Activated CD4-positive, alpha-beta T cell treated with anti-CD3 and anti-CD28 coated beads, Interleukin-2, amount 50 U/mL, for 4 hours (primary cell): Measurements from ENCODE around the gene CFAP46.
"Not testable (repeated sequence)": the region's sequence is repeated elsewhere in the genome, so short reads cannot be mapped to it uniquely, and the experiment has no call there.

ENCODE experiments used
- DNase-seq, 2 experiments: peaks; one replicate each; pipeline ENCODE4 v3.0.0-alpha.2; 2020

The CFAP46 gene

GRCh38 chr10:132926777-132927650 lies 15.4 kb downstream of the CFAP46 start:
- no peak for DNase-seq

- no peak for DNase-seq
Observed at GRCh38 chr10:132926070-132926469, 16.3 kb downstream of the CFAP46 start.

GRCh38 chr10:132925614-132926013 lies 16.8 kb downstream of the CFAP46 start:
- no peak for DNase-seq

- no peak for DNase-seq
Observed at GRCh38 chr10:132925071-132925561, 17.3 kb downstream of the CFAP46 start.

- DNase-seq = no peak
Observed at GRCh38 chr10:132924046-132924952, 18.1 kb downstream of the CFAP46 start.

GRCh38 chr10:132923384-132923783 lies 19.0 kb downstream of the CFAP46 start:
- not testable (repeated sequence) for DNase-seq

GRCh38 chr10:132922872-132923271 lies 19.5 kb downstream of the CFAP46 start:
- no peak for DNase-seq

GRCh38 chr10:132921818-132922807 lies 20.3 kb downstream of the CFAP46 start:
- DNase-seq = no peak

GRCh38 chr10:132921086-132921485 lies 21.3 kb downstream of the CFAP46 start:
- DNase-seq = no peak

GRCh38 chr10:132920101-132920925 lies 22.1 kb downstream of the CFAP46 start:
- DNase-seq = no peak

- no peak for DNase-seq
Observed at GRCh38 chr10:132919374-132920100, 22.8 kb downstream of the CFAP46 start.

GRCh38 chr10:132918617-132919373 lies 23.6 kb downstream of the CFAP46 start:
- DNase-seq = no peak

- no peak for DNase-seq
Observed at GRCh38 chr10:132918264-132918616, 24.1 kb downstream of the CFAP46 start.

GRCh38 chr10:132916956-132917666 lies 25.3 kb downstream of the CFAP46 start:
- DNase-seq = no peak

GRCh38 chr10:132916421-132916841 lies 25.9 kb downstream of the CFAP46 start:
- no peak for DNase-seq

- DNase-seq = no peak
Observed at GRCh38 chr10:132915411-132915810, 27.0 kb downstream of the CFAP46 start.

GRCh38 chr10:132914732-132915131 lies 27.6 kb downstream of the CFAP46 start:
- no peak for DNase-seq

- DNase-seq = no peak
Observed at GRCh38 chr10:132913559-132914115, 28.7 kb downstream of the CFAP46 start.
